PC-9 (cell line): Measurements from ENCODE around the gene SLC30A10. TPM values are rescaled to one million over a fixed set of nuclear protein-coding genes. Genes with fewer than 3 reads are reported as not detected.
"Not testable (repeated sequence)": the region's sequence is repeated elsewhere in the genome, so short reads cannot be mapped to it uniquely, and the experiment has no call there.

ENCODE experiments used
- BruUV-seq: library from RNA; stranded (reverse); fragments of 400-500 nt; replicated peaks from 2 replicates; lab custom pipeline; 2021; lab: Mats Ljungman, UMichigan
- CTCF ChIA-PET: fragments of 300-600 bp; sonication (Branson Sonifier 250); formaldehyde crosslinking; loops from one replicate; lab custom pipeline; 2022; ENCODE audit warnings: antibody characterized with exemption; lab: Charles Lee
- POLR2A ChIA-PET: fragments of 300-600 bp; sonication (Branson Sonifier 250); formaldehyde crosslinking; loops from one replicate; lab custom pipeline; 2022; ENCODE audit warnings: antibody characterized with exemption; ENCODE audit not compliant: unreplicated experiment; lab: Charles Lee
- DNase-seq, 2 experiments: peaks; one replicate each; pipeline versions ENCODE4 v3.0.0 to v3.0.0-alpha.2; 2015 to 2022; ENCODE audit warnings: mixed read lengths in 1 of 2
- H2AFZ ChIP-seq: fragments of 200-600 bp; sonication (generic); 2 replicates; pipeline ENCODE4 v1.8.1; 2017; ENCODE audit warnings: antibody characterized with exemption
- H3F3A ChIP-seq: fragments of 200-600 bp; sonication (generic); 2 replicates; pipeline ENCODE4 v1.8.1; 2017; ENCODE audit warnings: antibody characterized with exemption, mild to moderate bottlenecking, low read depth; ENCODE audit not compliant: insufficient read depth
- H3K27ac ChIP-seq: fragments of 200-600 bp; sonication (generic); 2 replicates; pipeline ENCODE4 v1.6.1; 2016; ENCODE audit warnings: mixed run types
- H3K27me3 ChIP-seq: fragments of 200-600 bp; sonication (generic); 2 replicates; pipeline ENCODE4 v1.6.1; 2016; ENCODE audit warnings: low read depth, mixed run types; ENCODE audit not compliant: insufficient read depth
- H3K36me3 ChIP-seq: fragments of 200-600 bp; sonication (generic); 2 replicates; pipeline ENCODE4 v1.6.1; 2016; ENCODE audit warnings: low read depth, mixed run types
- H3K4me1 ChIP-seq: fragments of 200-600 bp; sonication (generic); replicated peaks from 2 replicates; pipeline ENCODE4 v1.6.1; 2016; ENCODE audit warnings: mixed run types; ENCODE audit not compliant: insufficient read depth
- H3K4me2 ChIP-seq: fragments of 200-600 bp; sonication (generic); 2 replicates; pipeline ENCODE4 v1.6.1; 2017; ENCODE audit warnings: mixed run types
- H3K4me3 ChIP-seq: fragments of 200-600 bp; sonication (generic); 2 replicates; pipeline ENCODE4 v1.6.1; 2016; ENCODE audit warnings: mixed run types
- H3K79me2 ChIP-seq: fragments of 200-600 bp; sonication (generic); 2 replicates; pipeline ENCODE4 v1.6.1; 2017; ENCODE audit warnings: low read depth, mixed run types
- H3K9me2 ChIP-seq: fragments of 200-600 bp; sonication (generic); 2 replicates; pipeline ENCODE4 v1.8.1; 2017; ENCODE audit warnings: mild to moderate bottlenecking; ENCODE audit not compliant: insufficient read depth
- H3K9me3 ChIP-seq: fragments of 200-600 bp; sonication (generic); 2 replicates; pipeline ENCODE4 v1.8.1; 2016; ENCODE audit warnings: low read depth; ENCODE audit not compliant: insufficient read depth
- H4K20me1 ChIP-seq: fragments of 200-600 bp; sonication (generic); 2 replicates; pipeline ENCODE4 v1.8.1; 2017; ENCODE audit not compliant: insufficient read depth
- EZH2 ChIP-seq: fragments of 200-600 bp; sonication (generic); IDR thresholded peaks from 2 replicates; pipeline ENCODE4 v1.8.0; 2017; ENCODE audit warnings: antibody characterized with exemption, low read depth
- intact Hi-C: fragments of 100-400 bp; cut with micrococcal nuclease; formaldehyde crosslinking; loops from one replicate; pipeline ENCODE4 v1.10.0; 2022; ENCODE audit not compliant: unreplicated experiment
- total RNA-seq: library from RNA; stranded (reverse); gene quantifications from 2 replicates; pipeline ENCODE4 v1.2.3, GENCODE V29; 2021
- TF ChIP-seq, protein P1 (sequence below): fragments of 200-600 bp; sonication (generic); conservative IDR thresholded peaks from 2 replicates; pipeline ENCODE4 v1.6.1; 2017; ENCODE audit warnings: mixed run types, antibody characterized with exemption, mild to moderate bottlenecking, moderate library complexity

Gene SLC30A10
- total RNA-seq, 1 experiment from 2014 or later = not detected

DNA sequence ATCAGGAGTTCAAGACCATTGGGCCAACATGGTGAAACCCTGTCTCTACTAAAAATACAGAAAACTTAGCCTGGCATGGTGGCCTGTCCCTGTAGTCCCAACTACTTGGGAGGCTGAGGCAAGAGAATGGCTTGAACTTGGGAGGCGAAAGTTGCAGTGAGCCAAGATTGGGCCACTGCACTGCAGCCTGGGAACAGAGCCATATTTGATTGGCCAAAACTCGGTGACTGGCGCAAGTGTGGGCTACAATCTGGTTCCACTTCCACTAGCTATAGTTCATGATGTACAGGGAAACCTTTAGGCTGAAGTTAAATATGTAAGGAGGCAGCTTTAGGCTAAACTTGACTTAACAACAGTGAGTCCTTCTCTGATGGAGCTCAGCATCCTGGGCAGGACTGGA lies 20.2 kb downstream of the SLC30A10 start:
- Histone ChIP-seq H3K4me1 (no peaks in the 10 kb centered on the region), H3F3A (no peaks in the 10 kb centered on the region), H3K27me3 (no peaks in the 10 kb centered on the region), H3K9me3 (no peaks in the 10 kb centered on the region), H3K36me3 (no peaks in the 10 kb centered on the region), H4K20me1 (no peaks in the 10 kb centered on the region), H2AFZ (no peak overlapping the region), H3K27ac (no peak overlapping the region), H3K79me2 (no peaks in the 10 kb centered on the region), H3K4me3 (no peak overlapping the region), H3K4me2 (no peak overlapping the region), H3K9me2 (no peaks in the 10 kb centered on the region)
- ChIA-PET CTCF (no interaction called here), POLR2A (no interaction called here)
- intact Hi-C loops = no loop called here
- BruUV-seq = no TSS peak
- no peak for TF ChIP-seq EZH2
- TF ChIP-seq, protein P1, sequence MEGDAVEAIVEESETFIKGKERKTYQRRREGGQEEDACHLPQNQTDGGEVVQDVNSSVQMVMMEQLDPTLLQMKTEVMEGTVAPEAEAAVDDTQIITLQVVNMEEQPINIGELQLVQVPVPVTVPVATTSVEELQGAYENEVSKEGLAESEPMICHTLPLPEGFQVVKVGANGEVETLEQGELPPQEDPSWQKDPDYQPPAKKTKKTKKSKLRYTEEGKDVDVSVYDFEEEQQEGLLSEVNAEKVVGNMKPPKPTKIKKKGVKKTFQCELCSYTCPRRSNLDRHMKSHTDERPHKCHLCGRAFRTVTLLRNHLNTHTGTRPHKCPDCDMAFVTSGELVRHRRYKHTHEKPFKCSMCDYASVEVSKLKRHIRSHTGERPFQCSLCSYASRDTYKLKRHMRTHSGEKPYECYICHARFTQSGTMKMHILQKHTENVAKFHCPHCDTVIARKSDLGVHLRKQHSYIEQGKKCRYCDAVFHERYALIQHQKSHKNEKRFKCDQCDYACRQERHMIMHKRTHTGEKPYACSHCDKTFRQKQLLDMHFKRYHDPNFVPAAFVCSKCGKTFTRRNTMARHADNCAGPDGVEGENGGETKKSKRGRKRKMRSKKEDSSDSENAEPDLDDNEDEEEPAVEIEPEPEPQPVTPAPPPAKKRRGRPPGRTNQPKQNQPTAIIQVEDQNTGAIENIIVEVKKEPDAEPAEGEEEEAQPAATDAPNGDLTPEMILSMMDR = no peak
- DNase-seq = no peak

DNA sequence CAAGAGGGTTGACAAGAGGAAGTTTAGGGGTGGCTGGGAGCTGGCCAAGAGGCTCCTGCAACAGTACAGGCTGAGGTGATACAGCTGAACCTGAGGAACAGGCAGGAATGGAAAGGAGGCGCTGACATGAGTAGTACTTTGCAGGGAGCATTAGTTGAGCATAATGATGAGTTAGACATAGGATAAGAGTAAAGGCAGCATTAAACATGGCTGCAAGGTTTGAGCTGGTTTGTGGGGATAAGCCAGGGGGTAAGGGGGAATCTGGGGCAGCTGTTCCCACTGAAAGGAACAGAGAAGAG lies 20.6 kb downstream of the SLC30A10 start:
- Histone ChIP-seq H4K20me1 (no peaks in the 10 kb centered on the region), H2AFZ (no peak overlapping the region), H3K36me3 (no peaks in the 10 kb centered on the region), H3K79me2 (no peaks in the 10 kb centered on the region), H3F3A (no peaks in the 10 kb centered on the region), H3K9me3 (no peaks in the 10 kb centered on the region), H3K27ac (no peak overlapping the region), H3K9me2 (no peaks in the 10 kb centered on the region), H3K4me1 (no peaks in the 10 kb centered on the region), H3K27me3 (no peaks in the 10 kb centered on the region), H3K4me3 (no peak overlapping the region), H3K4me2 (no peak overlapping the region)
- POLR2A ChIA-PET = no interaction called here
- CTCF ChIA-PET = no interaction called here
- TF ChIP-seq EZH2 = no peak
- TF ChIP-seq, protein P1 = no peak
- no peak for DNase-seq
- intact Hi-C loops = no loop called here
- no TSS peak for BruUV-seq

DNA sequence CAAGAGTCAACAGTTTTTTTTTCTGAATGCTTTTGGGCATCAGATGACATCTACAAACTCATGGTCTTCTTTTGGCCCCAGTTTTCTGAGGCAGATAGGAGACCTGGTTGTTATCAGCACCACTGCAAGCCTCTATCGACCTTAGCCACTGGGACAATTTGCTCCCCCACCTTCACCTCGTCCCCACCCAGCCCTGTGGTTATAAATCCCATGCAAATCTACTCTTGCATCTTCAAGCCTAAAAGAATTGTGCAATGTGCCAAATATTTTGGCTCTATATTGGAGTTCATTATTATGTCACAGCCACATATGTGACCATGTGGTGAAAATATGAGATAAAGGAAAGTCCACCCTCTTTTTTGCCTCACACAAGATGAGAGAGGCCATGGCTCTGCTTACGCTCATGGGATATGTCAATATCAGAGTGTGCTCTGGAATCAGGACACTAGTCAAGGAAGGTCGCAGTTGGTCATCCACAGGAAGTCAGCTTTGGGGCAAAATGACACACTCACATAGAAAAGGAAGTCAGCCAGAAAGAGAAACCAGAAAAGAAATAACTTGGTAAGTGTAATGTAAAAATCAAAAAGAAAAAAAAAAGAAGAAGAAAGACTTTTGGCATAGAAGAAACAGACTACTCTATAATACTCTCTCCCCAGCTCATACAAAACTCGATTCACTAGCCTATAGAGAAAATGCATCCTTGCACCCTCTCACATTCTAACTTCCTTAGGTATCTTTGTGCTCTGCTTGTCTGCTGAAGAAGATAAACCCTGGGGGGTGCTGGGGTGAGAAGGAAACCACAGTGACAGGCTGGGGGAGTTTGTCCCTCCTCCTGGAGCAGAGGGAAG lies 21.2 kb downstream of the SLC30A10 start:
- no peaks in the 10 kb centered on the region for H3K79me2 ChIP-seq
- H3K27ac ChIP-seq = no peak overlapping the region
- POLR2A ChIA-PET = no interaction called here
- CTCF ChIA-PET = no interaction called here
- TF ChIP-seq, protein P1 = no peak
- no peak for TF ChIP-seq EZH2
- no peaks in the 10 kb centered on the region for H3K4me1 ChIP-seq
- no peak overlapping the region for H3K4me2 ChIP-seq
- no peaks in the 10 kb centered on the region for H3K36me3 ChIP-seq
- no peaks in the 10 kb centered on the region for H4K20me1 ChIP-seq
- no peaks in the 10 kb centered on the region for H3K27me3 ChIP-seq
- H3K9me3 ChIP-seq = no peaks in the 10 kb centered on the region
- H2AFZ ChIP-seq = no peak overlapping the region
- no TSS peak for BruUV-seq
- H3K9me2 ChIP-seq = no peaks in the 10 kb centered on the region
- no peaks in the 10 kb centered on the region for H3F3A ChIP-seq
- intact Hi-C loops = no loop called here
- H3K4me3 ChIP-seq = no peak overlapping the region
- no peak for DNase-seq

DNA sequence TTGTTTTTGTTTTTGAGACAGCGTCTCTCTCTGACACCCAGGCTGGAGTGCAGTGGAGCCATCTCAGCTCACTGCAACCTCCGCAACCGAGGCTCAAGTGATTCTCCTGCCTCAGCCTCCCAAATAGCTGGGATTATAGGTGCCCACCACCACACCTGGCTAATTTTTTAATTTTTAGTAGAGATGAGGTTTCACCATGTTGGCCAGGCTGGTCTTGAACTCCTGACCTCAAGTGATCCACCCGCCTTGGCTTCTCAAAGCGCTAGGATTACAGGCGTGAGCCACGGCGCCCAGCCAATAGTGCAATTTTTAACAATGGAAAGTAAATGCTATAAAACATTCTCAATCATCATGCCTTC lies 21.8 kb downstream of the SLC30A10 start:
- H3K79me2 ChIP-seq, H3K4me1 ChIP-seq, H2AFZ ChIP-seq, BruUV-seq, H4K20me1 ChIP-seq, H3K27me3 ChIP-seq, DNase-seq, POLR2A ChIA-PET, H3K4me3 ChIP-seq, H3K4me2 ChIP-seq, H3K9me3 ChIP-seq, H3K9me2 ChIP-seq, H3F3A ChIP-seq, H3K36me3 ChIP-seq, CTCF ChIA-PET, intact Hi-C loops, H3K27ac ChIP-seq: not testable (repeated sequence)
